GM12891 (cell line): ENCODE results near the gene MAN2A2.

Experiments
- PAX5 ChIP-seq: IDR thresholded peaks from 2 replicates; pipeline ENCODE4 v1.6.1; 2011; ENCODE audit warnings: low read length, moderate library complexity, mild to moderate bottlenecking; ENCODE audit not compliant: insufficient read depth, severe bottlenecking
- POLR2A ChIP-seq: IDR thresholded peaks from 2 replicates; pipeline ENCODE4 v1.6.1; 2011; ENCODE audit warnings: low read depth, low read length, control low read depth
- POLR2AphosphoS5 ChIP-seq: IDR thresholded peaks from 2 replicates; pipeline ENCODE4 v1.6.1; 2011; ENCODE audit warnings: low read depth, low read length, control low read depth
- SPI1 ChIP-seq: IDR thresholded peaks from 2 replicates; pipeline ENCODE4 v1.6.1; 2011; ENCODE audit warnings: low read depth, low read length, control low read depth
- TAF1 ChIP-seq: IDR thresholded peaks from 2 replicates; pipeline ENCODE4 v1.6.1; 2011; ENCODE audit warnings: low read depth, low read length, control low read depth

- TF ChIP-seq TAF1 = no peak
- TF ChIP-seq POLR2A = no peak
- no peak for TF ChIP-seq POLR2AphosphoS5
- no peak for TF ChIP-seq SPI1
- no peak for TF ChIP-seq PAX5
These were observed 18.8 kb downstream of the MAN2A2 start for GRCh38 chr15:90921887-90922286.
